Daoy (cell line): ENCODE results near the gene SKIC3. TPM values are rescaled to one million over a fixed set of nuclear protein-coding genes. Genes with fewer than 3 reads are reported as not detected.

Experiments used
- DNase-seq: peaks from one replicate; pipeline ENCODE4 v3.0.0-alpha.2; 2015; ENCODE audit warnings: low read depth
- total RNA-seq: library from RNA; depleted of rRNA; stranded (reverse); fragments of >200 nt; shearing (Covaris generic); gene quantifications from 2 replicates; pipeline ENCODE4 v1.2.3, GENCODE V29; 2014; rRNA removed

The SKIC3 gene
- 62.5 and 71.6 TPM in 2 replicates for total RNA-seq

DNA sequence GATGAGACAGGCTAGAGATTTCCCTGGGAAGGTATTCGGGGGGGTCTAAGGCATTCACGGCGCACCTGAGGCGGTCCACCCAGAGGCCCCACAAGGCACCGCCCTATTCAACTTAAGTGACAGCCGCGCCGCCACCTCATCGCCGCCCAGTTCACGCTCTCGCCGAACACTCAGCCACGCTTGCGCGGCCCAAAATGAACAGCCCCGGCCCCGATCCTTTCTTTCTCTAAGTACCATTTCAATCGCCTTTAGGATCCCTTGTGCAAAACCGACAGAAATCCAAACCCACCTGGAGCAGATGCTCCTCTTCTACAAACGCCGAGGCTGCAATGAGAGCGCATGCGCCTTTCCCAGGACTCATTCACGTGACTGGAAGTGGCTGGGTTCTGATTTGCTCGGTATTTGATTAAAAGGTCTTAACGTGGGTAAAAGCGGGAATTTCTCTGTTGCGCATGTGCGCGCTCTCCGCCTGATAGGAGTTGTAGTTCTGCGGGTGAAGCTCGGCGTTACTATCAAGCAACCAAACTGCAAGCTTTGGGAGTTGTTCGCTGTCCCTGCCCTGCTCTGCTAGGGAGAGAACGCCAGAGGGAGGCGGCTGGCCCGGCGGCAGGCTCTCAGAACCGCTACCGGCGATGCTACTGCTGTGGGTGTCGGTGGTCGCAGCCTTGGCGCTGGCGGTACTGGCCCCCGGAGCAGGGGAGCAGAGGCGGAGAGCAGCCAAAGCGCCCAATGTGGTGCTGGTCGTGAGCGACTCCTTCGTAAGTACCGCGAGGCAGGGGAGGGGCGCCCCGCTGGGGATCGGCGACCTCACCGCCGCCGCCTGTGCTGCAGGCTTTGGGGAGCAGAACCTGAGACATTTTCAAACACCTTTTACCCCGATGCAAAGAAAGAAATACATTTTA lies at the start of gene SKIC3, which contains the start of gene ARSK:
Gene SKIC3, minus strand, starts transcription at position 331 of the 902 bp plus-strand sequence. CDS start 7,827 bp downstream, outside the sequence.
Gene ARSK, plus strand, starts transcription at position 455 of the 902 bp plus-strand sequence. Its CDS starts 178 bp downstream, at position 633.
- DNase-seq, result peak; percentile 97

DNA sequence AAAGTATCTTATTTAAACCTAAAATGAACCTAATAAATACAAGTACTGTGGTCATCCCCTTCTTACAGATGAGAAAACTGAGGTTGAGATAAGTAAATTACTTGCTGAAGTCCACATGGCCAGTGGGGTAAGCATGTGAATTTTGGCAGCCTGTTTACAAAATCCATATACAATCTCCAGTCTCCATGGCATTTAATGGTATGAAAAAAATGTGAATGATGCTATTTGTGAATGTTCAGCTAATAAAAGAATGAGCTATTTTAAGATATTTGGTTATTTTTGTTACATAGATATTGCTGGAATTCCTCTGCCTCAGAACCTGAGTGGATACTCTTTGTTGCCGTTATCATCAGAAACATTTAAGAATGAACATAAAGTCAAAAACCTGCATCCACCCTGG lies 45.8 kb upstream of the SKIC3 start:
- DNase-seq, result no peak

DNA sequence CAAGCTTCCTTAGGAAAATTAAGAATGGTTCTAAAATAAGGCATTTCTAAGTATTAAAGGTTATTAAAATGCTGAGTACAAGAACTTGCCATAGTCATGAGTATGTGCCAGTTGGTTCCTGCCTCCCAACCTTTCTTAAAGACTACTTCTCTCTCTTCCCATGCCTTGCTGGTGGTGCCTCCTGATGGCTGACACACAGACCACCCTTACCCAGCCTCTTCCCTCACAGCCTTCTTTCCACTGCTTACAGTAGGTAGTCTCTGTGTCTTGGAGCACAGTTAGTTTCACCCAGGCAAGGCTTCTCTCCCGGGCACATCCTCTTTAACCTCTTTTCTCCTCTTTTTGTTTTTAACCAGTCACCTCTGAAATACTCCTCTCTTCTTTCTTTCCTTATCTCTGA lies 44.5 kb upstream of the SKIC3 start:
- no peak for DNase-seq

- DNase-seq, result peak; percentile 9
Observed at GRCh38 chr5:95595289-95595931, 40.6 kb upstream of the SKIC3 start.

DNA sequence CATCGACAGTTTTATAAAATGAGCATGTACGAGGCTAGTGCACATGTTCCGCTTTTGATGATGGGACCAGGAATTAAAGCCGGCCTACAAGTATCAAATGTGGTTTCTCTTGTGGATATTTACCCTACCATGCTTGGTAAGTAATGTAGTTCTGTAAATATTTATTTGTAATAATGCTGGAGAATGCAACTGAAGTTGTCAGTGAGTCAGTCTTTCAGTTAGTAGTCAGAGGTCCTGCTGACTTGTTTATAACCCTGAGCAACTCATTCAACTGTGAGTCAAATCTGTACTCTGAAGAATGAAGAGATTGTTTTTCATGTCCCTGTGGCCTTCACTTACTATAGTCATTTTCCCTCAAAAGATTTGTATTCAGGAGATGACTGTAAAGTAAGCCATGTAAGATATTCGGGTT lies 36.7 kb upstream of the SKIC3 start:
- no peak for DNase-seq

DNA sequence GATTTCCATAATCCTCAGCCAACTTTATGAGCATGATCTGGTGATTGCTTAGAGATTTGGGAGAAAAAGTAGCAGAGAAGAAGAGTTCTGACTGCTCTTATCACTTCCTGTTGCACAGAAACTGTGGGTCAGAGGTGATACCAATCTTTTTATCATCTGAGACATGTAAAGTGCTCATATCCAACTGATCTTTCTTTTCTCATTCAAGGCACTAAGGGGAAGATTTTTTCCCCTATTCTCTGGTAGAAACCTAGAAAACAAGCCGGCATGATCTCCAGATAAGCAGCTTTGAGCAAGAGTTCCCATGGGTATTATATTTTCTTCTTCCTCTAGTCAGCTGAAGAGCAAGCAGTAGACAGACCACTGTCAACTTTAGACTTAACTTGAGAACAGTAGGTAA lies 36.1 kb upstream of the SKIC3 start:
- DNase-seq, result no peak

DNA sequence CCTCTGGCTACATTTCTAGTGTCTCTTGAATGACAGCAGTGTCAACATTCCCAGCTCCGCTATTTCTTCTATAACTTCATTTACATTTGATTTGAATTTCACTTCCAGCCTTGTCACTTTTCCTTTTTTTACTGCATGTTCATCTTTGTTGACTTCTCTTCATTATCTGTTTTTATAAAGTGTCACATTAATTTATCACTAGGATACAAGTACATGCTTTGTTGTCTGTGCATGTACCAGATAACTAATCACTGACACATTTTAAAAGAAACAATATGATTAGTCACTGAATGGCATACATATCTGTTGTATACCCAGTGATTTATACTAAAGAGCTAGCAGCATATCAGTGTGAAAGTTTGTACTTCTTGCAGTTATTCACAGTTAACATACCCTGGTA lies 29.2 kb upstream of the SKIC3 start:
- DNase-seq, result no peak

GRCh38 chr5:95581576-95581975 lies 26.8 kb upstream of the SKIC3 start:
- no peak for DNase-seq

GRCh38 chr5:95572016-95572415 lies 17.2 kb upstream of the SKIC3 start:
- no peak for DNase-seq

- no peak for DNase-seq
Observed at GRCh38 chr5:95565280-95565920, 10.6 kb upstream of the SKIC3 start.

GRCh38 chr5:95564450-95564849 lies 9.7 kb upstream of the SKIC3 start:
- no peak for DNase-seq

DNA sequence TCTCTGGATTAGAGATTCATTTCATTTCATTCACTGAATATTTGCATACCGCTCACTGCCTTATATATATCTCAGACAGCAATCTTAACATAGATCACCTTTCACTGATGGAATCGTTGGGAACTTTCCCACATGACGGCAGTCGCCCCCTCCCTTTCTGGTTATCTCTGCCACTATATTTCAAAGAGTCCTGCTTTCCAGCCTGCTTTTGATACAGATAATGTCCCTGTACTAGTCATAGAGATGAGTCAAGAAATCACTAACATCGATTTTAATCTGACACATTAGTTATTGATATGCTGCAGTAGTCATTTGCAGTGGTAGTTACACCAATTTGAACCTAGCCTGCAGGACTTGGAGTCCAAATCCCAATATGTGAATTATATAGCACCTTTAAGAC lies 8.6 kb upstream of the SKIC3 start:
- DNase-seq, result no peak

DNA sequence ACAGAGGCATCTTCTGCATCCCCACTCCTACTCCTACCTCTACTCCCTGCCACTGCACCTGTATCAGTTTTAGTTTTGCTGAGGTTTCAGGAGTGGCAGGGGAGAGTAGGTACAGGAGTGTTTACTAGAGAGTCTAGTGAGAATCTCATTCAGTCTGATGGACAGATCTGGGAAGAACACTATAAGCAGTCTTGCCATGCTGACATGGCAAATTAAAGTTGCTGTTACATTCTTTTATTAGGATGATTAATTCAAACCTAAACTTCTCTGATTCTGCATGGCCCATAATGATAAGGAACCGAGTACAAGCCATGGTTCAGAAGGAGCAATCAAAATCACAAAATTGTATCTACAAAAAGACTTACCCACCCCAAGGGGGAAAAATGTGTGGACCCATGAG lies 7.5 kb upstream of the SKIC3 start:
- no peak for DNase-seq

DNA sequence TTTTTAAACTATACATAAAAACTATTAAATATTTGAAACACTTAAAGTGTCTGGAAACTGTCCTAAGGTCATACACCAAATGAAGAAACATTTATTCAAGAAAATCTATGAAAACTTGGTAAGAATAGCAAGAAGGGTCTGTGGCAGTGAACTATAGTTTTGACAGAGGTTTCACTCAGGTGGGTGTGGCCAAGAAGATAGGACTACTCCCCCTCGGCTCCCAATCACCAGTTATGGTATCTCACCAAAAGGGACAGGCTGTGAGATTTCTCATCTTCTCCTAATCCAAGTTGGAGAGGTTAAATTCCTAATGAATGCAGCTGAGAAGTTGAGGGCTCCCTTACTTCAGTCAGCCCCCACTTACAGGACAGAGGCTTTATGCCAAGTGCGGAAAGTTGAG lies 3.1 kb upstream of the SKIC3 start:
- DNase-seq, result no peak

DNA sequence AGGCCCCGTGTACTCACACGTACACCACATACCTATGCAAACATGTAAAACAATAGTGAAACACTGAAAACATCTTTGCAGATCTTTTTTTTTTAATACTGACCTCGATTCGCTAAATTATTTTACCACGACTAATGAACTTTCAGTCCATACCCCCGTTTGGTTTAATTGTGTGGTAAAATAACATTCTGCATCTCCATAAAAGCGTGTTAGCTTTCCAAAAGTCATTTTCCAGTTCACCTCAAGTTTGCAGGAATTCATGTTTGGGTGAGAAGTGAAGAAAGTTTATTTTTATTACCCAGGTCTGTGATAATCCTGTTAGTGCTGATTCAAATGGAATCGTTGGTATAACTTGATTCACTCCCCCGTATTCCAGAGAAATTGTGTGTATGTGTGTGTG lies 776 bp upstream of the SKIC3 start:
- DNase-seq, result no peak

DNA sequence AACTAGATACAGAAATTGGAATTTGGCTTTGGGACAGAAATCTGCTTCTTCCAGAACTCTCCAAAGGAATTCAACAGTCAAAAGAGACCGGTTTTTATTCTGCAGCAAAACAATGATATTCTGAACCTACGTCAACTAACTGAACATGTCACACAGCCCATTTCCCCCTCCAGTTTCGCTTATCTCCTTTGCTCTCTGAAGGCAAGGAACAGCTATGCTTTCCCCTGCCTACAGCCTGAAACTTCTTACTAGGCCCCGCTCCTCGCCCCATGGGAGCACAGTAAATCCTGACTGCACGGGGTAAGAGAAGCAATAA lies 488 bp downstream of the SKIC3 start:
- DNase-seq, result no peak

- no peak for DNase-seq
Observed at GRCh38 chr5:95549030-95549429, 5.7 kb downstream of the SKIC3 start.

DNA sequence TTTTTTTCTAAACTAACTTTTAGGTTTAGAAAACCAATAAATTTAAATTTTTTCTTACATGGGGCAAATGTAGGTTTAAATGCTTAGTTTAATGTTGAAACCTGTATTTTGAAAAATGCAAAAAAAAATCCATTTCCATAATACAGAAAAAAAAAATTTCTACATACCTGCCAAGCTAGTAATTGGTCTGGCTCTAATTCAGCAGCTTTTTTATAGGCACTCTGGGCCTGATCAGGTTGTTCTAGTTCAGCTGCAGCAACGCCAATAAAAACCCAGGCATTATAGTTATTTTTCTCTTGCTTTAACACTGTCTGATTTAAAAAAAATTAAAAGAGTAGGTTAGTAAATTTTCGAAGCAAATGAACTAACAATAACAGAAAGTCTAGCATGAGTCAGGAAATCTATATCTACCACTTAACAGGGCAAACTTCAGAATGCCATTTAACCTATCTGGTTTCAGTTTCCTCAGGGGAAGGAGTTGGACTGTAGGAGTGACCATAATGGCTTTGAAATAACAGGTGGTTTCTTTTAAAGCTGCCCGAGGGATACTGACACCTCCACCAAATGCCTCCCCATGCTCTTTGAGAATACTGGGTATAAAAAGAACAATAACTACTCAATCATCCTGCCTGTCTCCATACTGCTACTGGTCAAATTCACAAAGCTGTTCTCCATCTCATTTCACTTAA lies 11.6 kb downstream of the SKIC3 start:
- peak; percentile 6 for DNase-seq

DNA sequence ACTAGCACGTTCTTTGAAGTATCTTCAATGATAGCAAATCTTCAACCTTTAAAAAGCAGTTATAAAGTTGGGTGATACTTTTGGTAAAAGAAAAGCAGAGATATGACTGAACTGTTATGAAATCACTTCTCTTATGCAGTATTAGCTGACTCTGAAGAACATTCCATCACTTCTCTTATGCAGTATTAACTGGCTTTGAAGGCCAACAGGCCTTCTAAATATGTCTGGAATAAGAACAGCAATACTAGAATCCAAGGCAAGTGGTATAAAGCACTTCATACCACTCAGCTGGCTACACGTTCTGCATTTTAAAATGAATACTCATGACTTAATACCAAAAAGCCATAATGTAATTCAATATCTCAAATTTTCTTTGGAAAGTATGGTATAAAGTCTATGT lies 17.3 kb downstream of the SKIC3 start:
- no peak for DNase-seq

DNA sequence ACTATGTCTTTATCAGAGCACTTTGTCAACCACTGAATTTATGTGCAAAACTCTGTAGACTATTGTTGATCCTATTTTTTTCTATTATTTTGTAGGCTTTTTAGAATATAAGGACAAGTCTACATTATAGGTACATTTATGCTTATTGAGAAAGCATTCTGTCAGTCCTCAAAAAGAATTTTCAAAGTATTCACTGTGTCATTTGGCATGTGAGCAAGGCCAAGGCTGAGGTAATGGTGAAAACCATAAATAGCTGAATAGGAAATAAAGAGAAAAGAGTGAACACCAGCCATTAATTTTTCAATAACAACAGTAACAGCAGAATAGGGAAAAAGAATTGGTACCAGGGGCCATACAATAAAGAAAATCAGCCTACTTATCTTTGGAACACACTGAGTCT lies 21.0 kb downstream of the SKIC3 start:
- DNase-seq, result no peak

DNA sequence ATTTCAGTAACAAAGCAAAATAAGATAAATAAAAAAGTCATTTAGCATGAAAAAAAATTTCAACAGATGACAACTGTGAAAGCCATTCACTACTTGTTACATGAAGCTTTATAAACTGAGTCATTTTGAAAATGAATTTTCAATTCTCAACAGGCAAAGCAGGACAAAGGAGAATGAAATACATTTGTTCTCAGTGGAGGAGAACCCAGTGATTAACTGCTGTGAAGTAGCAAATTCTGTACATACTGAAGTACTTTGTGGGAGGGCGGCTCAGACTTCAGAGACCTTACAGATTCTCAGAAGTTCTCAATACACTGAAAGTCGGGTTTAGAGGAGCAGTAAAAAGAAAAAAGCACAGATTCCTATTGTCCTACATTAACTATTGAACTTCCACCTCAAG lies 21.7 kb downstream of the SKIC3 start:
- DNase-seq, result no peak

- DNase-seq, result no peak
Observed at GRCh38 chr5:95532415-95532814, 22.4 kb downstream of the SKIC3 start.
